PC-9 (cell line): ENCODE results near the gene XPNPEP1.

Experiments
- EZH2 ChIP-seq: fragments of 200-600 bp; sonication (generic); IDR thresholded peaks from 2 replicates; pipeline ENCODE4 v1.8.0; 2017; ENCODE audit warnings: antibody characterized with exemption, low read depth
- TF ChIP-seq, protein P1 (sequence below): fragments of 200-600 bp; sonication (generic); conservative IDR thresholded peaks from 2 replicates; pipeline ENCODE4 v1.6.1; 2017; ENCODE audit warnings: mixed run types, antibody characterized with exemption, mild to moderate bottlenecking, moderate library complexity

- TF ChIP-seq, protein P1, sequence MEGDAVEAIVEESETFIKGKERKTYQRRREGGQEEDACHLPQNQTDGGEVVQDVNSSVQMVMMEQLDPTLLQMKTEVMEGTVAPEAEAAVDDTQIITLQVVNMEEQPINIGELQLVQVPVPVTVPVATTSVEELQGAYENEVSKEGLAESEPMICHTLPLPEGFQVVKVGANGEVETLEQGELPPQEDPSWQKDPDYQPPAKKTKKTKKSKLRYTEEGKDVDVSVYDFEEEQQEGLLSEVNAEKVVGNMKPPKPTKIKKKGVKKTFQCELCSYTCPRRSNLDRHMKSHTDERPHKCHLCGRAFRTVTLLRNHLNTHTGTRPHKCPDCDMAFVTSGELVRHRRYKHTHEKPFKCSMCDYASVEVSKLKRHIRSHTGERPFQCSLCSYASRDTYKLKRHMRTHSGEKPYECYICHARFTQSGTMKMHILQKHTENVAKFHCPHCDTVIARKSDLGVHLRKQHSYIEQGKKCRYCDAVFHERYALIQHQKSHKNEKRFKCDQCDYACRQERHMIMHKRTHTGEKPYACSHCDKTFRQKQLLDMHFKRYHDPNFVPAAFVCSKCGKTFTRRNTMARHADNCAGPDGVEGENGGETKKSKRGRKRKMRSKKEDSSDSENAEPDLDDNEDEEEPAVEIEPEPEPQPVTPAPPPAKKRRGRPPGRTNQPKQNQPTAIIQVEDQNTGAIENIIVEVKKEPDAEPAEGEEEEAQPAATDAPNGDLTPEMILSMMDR = no peak
- no peak for TF ChIP-seq EZH2
Measured at GRCh38 chr10:109940117-109940516, 16.8 kb upstream of the XPNPEP1 start.
